SU-DHL-6 (cell line): Measurements from ENCODE around the gene BANK1.

Experiments used
- H2AFZ ChIP-seq: fragments of 200-600 bp; sonication (generic); 2 replicates; pipeline ENCODE4 v1.6.1; 2014; ENCODE audit warnings: low read depth, mild to moderate bottlenecking, moderate library complexity, mixed read lengths, antibody characterized with exemption, low read length; ENCODE audit not compliant: severe bottlenecking
- H3F3A ChIP-seq: fragments of 200-600 bp; shearing (Covaris generic); 2 replicates; pipeline ENCODE4 v1.6.0; 2016; ENCODE audit warnings: antibody characterized with exemption, mild to moderate bottlenecking; ENCODE audit not compliant: insufficient read depth
- H3K27ac ChIP-seq: fragments of 200-600 bp; sonication (generic); 2 replicates; pipeline ENCODE4 v1.5.1; 2016; ENCODE audit warnings: low read depth, mild to moderate bottlenecking, low read length, moderate library complexity, mixed read lengths
- H3K27me3 ChIP-seq: fragments of 200-600 bp; sonication (generic), shearing (Covaris generic); 2 replicates; pipeline ENCODE4 v1.6.0; 2014; ENCODE audit warnings: mild to moderate bottlenecking, low read length
- H3K36me3 ChIP-seq: fragments of 200-600 bp; sonication (generic); 2 replicates; pipeline ENCODE4 v1.6.1; 2014; ENCODE audit warnings: mild to moderate bottlenecking, low read length, mixed read lengths
- H3K4me2 ChIP-seq: fragments of 300-600, 200-600 bp; shearing (Covaris generic), sonication (generic); 2 replicates; pipeline ENCODE4 v1.6.0; 2014; ENCODE audit warnings: low read length, low read depth, mild to moderate bottlenecking; ENCODE audit not compliant: poor library complexity, severe bottlenecking
- H3K4me3 ChIP-seq: fragments of 200-600 bp; sonication (generic); 2 replicates; pipeline ENCODE4 v1.5.1; 2014; ENCODE audit warnings: antibody characterized with exemption, low read length, mild to moderate bottlenecking, mixed read lengths; ENCODE audit not compliant: insufficient read depth, poor library complexity, severe bottlenecking
- H3K79me2 ChIP-seq: fragments of 200-600 bp; sonication (generic); 2 replicates; pipeline ENCODE4 v1.6.1; 2014; ENCODE audit warnings: mild to moderate bottlenecking, low read length, moderate library complexity; ENCODE audit not compliant: insufficient read depth
- H3K9ac ChIP-seq: fragments of 200-600 bp; sonication (generic); 2 replicates; pipeline ENCODE4 v1.7.0; 2014; ENCODE audit warnings: mild to moderate bottlenecking, low read length
- H3K9me2 ChIP-seq: fragments of 200-600 bp; sonication (generic); replicated peaks from 2 replicates; pipeline ENCODE4 v1.6.1; 2014; ENCODE audit warnings: low read length; ENCODE audit not compliant: insufficient read depth
- H3K9me3 ChIP-seq: fragments of 200-600 bp; sonication (generic); 2 replicates; pipeline ENCODE4 v1.6.1; 2014; ENCODE audit warnings: low read length, mixed read lengths; ENCODE audit not compliant: insufficient read depth
- H4K20me1 ChIP-seq: fragments of 200-600 bp; sonication (generic); 2 replicates; pipeline ENCODE4 v1.6.1; 2014; ENCODE audit warnings: low read depth, mild to moderate bottlenecking, antibody characterized with exemption, low read length, moderate library complexity, mixed read lengths
- EZH2phosphoT487 ChIP-seq: fragments of 200-600 bp; sonication (generic), shearing (Covaris generic); conservative IDR thresholded peaks from 2 replicates; pipeline ENCODE4 v1.6.1; 2018; ENCODE audit warnings: mild to moderate bottlenecking, antibody characterized with exemption, low read length, moderate library complexity, mixed read lengths
- TF ChIP-seq, protein P1 (sequence below): fragments of 200-600 bp; sonication (generic); IDR thresholded peaks from one replicate; pipeline ENCODE4 v1.5.1; 2017; ENCODE audit warnings: antibody characterized with exemption, mild to moderate bottlenecking, low read length, moderate library complexity; ENCODE audit not compliant: insufficient read depth, poor library complexity, severe bottlenecking

BANK1 gene

DNA sequence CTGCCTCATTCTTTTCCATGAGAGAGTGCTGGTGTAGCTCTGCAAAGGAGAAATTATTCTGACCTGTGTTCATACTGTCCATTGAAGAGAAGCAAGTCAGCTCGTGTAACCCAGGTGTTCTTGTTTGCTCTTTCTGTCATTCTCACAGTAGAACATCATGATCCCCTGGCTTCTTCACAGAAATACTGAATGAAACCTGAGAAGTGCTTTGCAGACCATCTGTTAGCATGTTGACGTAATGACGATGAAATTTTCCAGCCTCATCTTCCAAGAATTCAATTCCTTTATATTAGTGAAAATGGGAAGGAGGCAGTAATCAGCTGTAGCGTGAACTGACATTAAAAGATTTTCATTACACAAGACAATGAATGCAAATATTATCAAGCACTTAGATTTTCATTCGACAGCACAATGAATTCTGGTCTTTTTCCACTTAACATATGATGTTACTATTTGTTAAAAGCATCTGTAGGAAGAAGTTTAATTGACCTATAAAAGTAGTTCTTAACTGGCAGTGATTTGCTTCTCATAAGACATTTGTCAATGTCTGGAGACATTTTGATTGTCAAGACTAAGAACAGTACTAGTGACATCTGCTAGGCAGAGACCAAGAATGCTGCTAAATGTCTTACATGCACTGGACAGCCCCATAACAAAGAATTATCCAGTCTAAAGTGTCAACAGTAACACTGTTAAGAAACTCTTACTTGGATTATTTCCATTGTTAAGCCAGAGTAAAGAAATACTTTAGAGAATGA lies 246.3 kb downstream of the BANK1 start:
- Histone ChIP-seq H3K27me3 (no peaks in the 10 kb centered on the region), H3K9ac (no peak overlapping the region), H4K20me1 (no peaks in the 10 kb centered on the region), H3F3A (no peaks in the 10 kb centered on the region), H3K9me3 (no peaks in the 10 kb centered on the region), H2AFZ (no peak overlapping the region), H3K4me2 (no peak overlapping the region), H3K27ac (no peak overlapping the region), H3K36me3 (no peaks in the 10 kb centered on the region), H3K79me2 (no peaks in the 10 kb centered on the region), H3K9me2 (no peaks in the 10 kb centered on the region), H3K4me3 (no peak overlapping the region)
- TF ChIP-seq, protein P1, sequence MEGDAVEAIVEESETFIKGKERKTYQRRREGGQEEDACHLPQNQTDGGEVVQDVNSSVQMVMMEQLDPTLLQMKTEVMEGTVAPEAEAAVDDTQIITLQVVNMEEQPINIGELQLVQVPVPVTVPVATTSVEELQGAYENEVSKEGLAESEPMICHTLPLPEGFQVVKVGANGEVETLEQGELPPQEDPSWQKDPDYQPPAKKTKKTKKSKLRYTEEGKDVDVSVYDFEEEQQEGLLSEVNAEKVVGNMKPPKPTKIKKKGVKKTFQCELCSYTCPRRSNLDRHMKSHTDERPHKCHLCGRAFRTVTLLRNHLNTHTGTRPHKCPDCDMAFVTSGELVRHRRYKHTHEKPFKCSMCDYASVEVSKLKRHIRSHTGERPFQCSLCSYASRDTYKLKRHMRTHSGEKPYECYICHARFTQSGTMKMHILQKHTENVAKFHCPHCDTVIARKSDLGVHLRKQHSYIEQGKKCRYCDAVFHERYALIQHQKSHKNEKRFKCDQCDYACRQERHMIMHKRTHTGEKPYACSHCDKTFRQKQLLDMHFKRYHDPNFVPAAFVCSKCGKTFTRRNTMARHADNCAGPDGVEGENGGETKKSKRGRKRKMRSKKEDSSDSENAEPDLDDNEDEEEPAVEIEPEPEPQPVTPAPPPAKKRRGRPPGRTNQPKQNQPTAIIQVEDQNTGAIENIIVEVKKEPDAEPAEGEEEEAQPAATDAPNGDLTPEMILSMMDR = no peak
- no peak for TF ChIP-seq EZH2phosphoT487

DNA sequence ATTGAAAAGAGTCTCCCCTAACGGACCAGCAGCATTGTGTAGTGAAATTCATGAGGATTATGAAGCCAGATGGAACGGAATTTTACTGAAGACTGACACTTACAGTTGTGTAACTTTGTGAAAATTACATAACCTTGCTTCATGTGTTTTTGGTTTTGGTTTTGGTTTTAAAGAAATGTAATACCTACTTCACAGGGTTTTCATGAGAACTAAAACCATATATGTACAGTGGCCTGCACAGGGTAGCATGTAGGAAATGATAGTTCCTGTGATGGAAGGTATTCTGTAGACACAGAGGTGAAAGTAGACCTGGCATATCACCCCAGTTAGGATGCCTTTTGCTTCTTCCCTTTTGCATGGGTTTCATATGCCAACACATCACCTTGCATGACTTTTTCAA lies 247.0 kb downstream of the BANK1 start:
- no peaks in the 10 kb centered on the region for H3F3A ChIP-seq
- no peaks in the 10 kb centered on the region for H3K9me2 ChIP-seq
- no peak overlapping the region for H3K9ac ChIP-seq
- H2AFZ ChIP-seq = no peak overlapping the region
- H4K20me1 ChIP-seq = no peaks in the 10 kb centered on the region
- H3K27me3 ChIP-seq = no peaks in the 10 kb centered on the region
- H3K4me3 ChIP-seq = no peak overlapping the region
- no peaks in the 10 kb centered on the region for H3K79me2 ChIP-seq
- no peaks in the 10 kb centered on the region for H3K36me3 ChIP-seq
- H3K4me2 ChIP-seq = no peak overlapping the region
- TF ChIP-seq, protein P1 = no peak
- no peak for TF ChIP-seq EZH2phosphoT487
- no peaks in the 10 kb centered on the region for H3K9me3 ChIP-seq
- no peak overlapping the region for H3K27ac ChIP-seq

DNA sequence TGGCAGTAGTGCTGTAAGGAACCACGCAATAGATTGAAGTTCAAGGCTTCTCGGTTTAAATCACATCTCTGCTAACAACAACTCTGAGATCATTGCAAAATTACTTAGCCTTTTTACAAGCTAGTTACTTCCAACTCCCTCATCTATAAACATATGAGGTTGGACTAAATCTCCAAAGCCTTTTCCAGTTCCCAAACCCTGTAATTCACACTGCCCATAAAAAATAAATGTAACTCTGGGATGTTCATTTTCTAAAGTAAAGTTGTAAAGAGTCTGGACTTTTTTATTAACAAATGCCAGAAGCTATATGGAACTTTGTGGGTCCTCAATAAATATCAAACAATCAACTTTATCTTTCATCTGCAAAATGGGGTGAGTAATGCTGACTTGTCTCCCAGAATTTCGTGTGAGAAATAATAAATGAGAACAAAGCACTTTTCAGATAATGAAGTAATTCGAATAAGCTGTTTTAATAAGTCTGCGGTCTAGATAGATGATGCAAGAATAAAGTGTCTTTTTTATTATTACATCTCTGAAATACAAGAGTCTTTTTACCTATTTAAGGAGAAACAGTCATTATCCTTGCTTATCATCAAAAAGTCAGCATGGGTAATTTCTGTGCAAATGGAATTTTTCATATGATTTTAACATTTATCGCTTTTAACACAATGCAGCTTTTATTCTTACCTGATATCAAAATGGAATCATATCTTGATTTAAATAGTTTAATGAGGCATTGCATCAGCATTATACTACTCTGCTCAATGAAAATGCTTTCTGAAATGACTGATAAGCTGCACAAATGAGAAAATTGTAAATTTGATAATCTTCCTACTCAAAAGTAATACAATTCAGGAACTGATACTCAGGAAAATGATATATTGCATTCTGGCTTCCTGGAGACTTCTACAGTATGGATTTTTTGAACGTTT lies 252.6 kb downstream of the BANK1 start:
- Histone ChIP-seq H2AFZ (no peak overlapping the region), H3K4me2 (no peak overlapping the region), H3K79me2 (no peaks in the 10 kb centered on the region), H3K36me3 (no peaks in the 10 kb centered on the region), H3K9me2 (no peaks in the 10 kb centered on the region), H3K9ac (no peak overlapping the region), H3K27me3 (no peaks in the 10 kb centered on the region), H3F3A (no peaks in the 10 kb centered on the region), H3K9me3 (no peaks in the 10 kb centered on the region), H4K20me1 (no peaks in the 10 kb centered on the region), H3K4me3 (no peak overlapping the region), H3K27ac (no peak overlapping the region)
- no peak for TF ChIP-seq EZH2phosphoT487
- TF ChIP-seq, protein P1 = no peak
